ENCODE data around the gene CHSY3.

Gene CHSY3

GRCh38 chr5:130104895-130105688 is 200.8 kb downstream of the CHSY3 start:
- TF ChIP-seq MYC (IDR thresholded peaks at IDR 0.05; ENCODE audit: low read depth, low read length) = no peak
- no peak for TF ChIP-seq MAX (IDR thresholded peaks at IDR 0.05; ENCODE audit: low read depth, low read length)
- no peak for TF ChIP-seq POLR2A (IDR thresholded peaks at IDR 0.05; ENCODE audit: extremely low read depth, insufficient read length)
- TF ChIP-seq CTCF (IDR thresholded peaks at IDR 0.05; ENCODE audit: low read depth, low read length) = no peak
- no peak overlapping the region for H3K4me3 ChIP-seq (ENCODE audit: low read depth, low read length)
- no peak for DNase-seq (ENCODE audit: low read depth)

- no peak overlapping the region for H3K4me3 ChIP-seq (ENCODE audit: low read depth, low read length)
- no peak for DNase-seq (ENCODE audit: low read depth)
- TF ChIP-seq POLR2A (IDR thresholded peaks at IDR 0.05; ENCODE audit: extremely low read depth, insufficient read length) (no peak), CTCF (IDR thresholded peaks at IDR 0.05; ENCODE audit: low read depth, low read length) (no peak), MYC (IDR thresholded peaks at IDR 0.05; ENCODE audit: low read depth, low read length) (no peak), MAX (IDR thresholded peaks at IDR 0.05; ENCODE audit: low read depth, low read length) (no peak)
These were observed 202.2 kb downstream of the CHSY3 start for GRCh38 chr5:130106480-130106879.

- H3K4me3 ChIP-seq (ENCODE audit: low read depth, low read length) = no peak overlapping the region
- peak; percentile 34 for DNase-seq (ENCODE audit: low read depth)
- TF ChIP-seq MAX (IDR thresholded peaks at IDR 0.05; ENCODE audit: low read depth, low read length) (no peak), POLR2A (IDR thresholded peaks at IDR 0.05; ENCODE audit: extremely low read depth, insufficient read length) (no peak), MYC (IDR thresholded peaks at IDR 0.05; ENCODE audit: low read depth, low read length) (no peak), CTCF (IDR thresholded peaks at IDR 0.05; ENCODE audit: low read depth, low read length) (peak; percentile 32)
These were observed 204.9 kb downstream of the CHSY3 start for GRCh38 chr5:130109152-130109551.

GRCh38 chr5:130110328-130110727 is 206.1 kb downstream of the CHSY3 start:
- no peak for DNase-seq (ENCODE audit: low read depth)
- H3K4me3 ChIP-seq (ENCODE audit: low read depth, low read length) = no peak overlapping the region
- no peak for TF ChIP-seq POLR2A (IDR thresholded peaks at IDR 0.05; ENCODE audit: extremely low read depth, insufficient read length)
- TF ChIP-seq CTCF (IDR thresholded peaks at IDR 0.05; ENCODE audit: low read depth, low read length) = no peak
- TF ChIP-seq MAX (IDR thresholded peaks at IDR 0.05; ENCODE audit: low read depth, low read length) = no peak
- TF ChIP-seq MYC (IDR thresholded peaks at IDR 0.05; ENCODE audit: low read depth, low read length) = no peak

GRCh38 chr5:130111746-130112145 is 207.5 kb downstream of the CHSY3 start:
- no peak for DNase-seq (ENCODE audit: low read depth)
- no peak for TF ChIP-seq CTCF (IDR thresholded peaks at IDR 0.05; ENCODE audit: low read depth, low read length)
- TF ChIP-seq POLR2A (IDR thresholded peaks at IDR 0.05; ENCODE audit: extremely low read depth, insufficient read length) = no peak
- no peak for TF ChIP-seq MAX (IDR thresholded peaks at IDR 0.05; ENCODE audit: low read depth, low read length)
- TF ChIP-seq MYC (IDR thresholded peaks at IDR 0.05; ENCODE audit: low read depth, low read length) = no peak

More at GRCh38 chr5:130111746-130112145, 207.5 kb downstream of the CHSY3 start:
- no peak overlapping the region for H3K4me3 ChIP-seq (ENCODE audit: low read depth, low read length)

Data from NB4 (cell line).